ENCODE data around the gene AIM2. TPM values are rescaled to one million over a fixed set of nuclear protein-coding genes. Genes with fewer than 3 reads are reported as not detected.

AIM2 gene
- polyA plus RNA-seq, 1 experiment: not detected

DNA sequence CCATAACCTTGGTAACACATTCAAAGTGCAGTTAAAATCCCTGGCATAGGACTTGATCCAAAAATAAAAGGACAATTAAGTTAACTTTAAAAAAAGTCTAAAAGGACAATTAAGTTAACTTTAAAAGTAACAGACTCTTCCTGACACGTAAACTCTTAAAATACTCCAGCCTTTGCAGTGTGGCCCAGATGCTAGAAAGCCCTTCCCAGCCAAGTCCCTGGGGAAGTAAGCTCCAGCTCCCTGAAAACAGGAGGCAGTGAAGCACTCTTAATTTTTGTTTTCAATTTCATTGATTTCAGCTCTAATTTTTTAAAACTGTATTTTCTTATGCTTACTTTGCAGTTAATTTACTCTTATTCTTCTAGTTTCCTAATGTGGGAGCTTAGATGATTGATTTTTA lies 5.1 kb upstream of the AIM2 start:
- DNase-seq (ENCODE audit: low read depth): no peak
- POLR2A ChIA-PET: no interaction called here
- Histone ChIP-seq H3K4me3 (ENCODE audit: low read depth, low read length) (no peak overlapping the region), H3K36me3 (ENCODE audit: control insufficient read depth, insufficient read depth, low read length) (no peaks in the 10 kb centered on the region), H3K27me3 (ENCODE audit: control insufficient read depth, insufficient read depth, low read length) (peaks cover 10% of the 10 kb centered on the region)
- CTCF ChIA-PET: no interaction called here
- TF ChIP-seq, protein P1, sequence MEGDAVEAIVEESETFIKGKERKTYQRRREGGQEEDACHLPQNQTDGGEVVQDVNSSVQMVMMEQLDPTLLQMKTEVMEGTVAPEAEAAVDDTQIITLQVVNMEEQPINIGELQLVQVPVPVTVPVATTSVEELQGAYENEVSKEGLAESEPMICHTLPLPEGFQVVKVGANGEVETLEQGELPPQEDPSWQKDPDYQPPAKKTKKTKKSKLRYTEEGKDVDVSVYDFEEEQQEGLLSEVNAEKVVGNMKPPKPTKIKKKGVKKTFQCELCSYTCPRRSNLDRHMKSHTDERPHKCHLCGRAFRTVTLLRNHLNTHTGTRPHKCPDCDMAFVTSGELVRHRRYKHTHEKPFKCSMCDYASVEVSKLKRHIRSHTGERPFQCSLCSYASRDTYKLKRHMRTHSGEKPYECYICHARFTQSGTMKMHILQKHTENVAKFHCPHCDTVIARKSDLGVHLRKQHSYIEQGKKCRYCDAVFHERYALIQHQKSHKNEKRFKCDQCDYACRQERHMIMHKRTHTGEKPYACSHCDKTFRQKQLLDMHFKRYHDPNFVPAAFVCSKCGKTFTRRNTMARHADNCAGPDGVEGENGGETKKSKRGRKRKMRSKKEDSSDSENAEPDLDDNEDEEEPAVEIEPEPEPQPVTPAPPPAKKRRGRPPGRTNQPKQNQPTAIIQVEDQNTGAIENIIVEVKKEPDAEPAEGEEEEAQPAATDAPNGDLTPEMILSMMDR (IDR thresholded peaks at IDR 0.05; ENCODE audit: insufficient read depth, low read depth, low read length): no peak

DNA sequence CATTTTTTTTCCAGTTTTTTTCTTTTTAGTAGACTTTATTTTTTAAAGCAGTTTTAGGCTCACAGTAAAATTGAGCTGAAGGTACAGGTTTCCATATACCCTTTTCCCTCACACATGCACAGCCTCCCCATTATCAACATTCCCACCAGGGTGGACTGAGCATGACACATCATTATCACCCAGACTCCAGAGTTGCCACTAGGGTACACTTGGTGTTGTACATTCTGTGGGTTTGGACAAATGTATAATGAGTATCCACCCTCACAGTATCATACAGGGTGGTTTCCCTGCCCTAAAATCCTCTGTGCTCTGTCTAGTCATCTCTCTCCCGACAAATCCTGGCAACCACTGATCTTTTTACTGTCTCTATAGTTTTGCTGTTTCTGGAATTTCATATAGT lies 3.0 kb upstream of the AIM2 start:
- ChIA-PET CTCF (no interaction called here), POLR2A (no interaction called here)
- TF ChIP-seq, protein P1 (IDR thresholded peaks at IDR 0.05; ENCODE audit: insufficient read depth, low read depth, low read length): no peak
- DNase-seq (ENCODE audit: low read depth): no peak
- H3K36me3 ChIP-seq (ENCODE audit: control insufficient read depth, insufficient read depth, low read length): no peaks in the 10 kb centered on the region
- H3K27me3 ChIP-seq (ENCODE audit: control insufficient read depth, insufficient read depth, low read length): peaks cover 10% of the 10 kb centered on the region
- H3K4me3 ChIP-seq (ENCODE audit: low read depth, low read length): no peak overlapping the region

DNA sequence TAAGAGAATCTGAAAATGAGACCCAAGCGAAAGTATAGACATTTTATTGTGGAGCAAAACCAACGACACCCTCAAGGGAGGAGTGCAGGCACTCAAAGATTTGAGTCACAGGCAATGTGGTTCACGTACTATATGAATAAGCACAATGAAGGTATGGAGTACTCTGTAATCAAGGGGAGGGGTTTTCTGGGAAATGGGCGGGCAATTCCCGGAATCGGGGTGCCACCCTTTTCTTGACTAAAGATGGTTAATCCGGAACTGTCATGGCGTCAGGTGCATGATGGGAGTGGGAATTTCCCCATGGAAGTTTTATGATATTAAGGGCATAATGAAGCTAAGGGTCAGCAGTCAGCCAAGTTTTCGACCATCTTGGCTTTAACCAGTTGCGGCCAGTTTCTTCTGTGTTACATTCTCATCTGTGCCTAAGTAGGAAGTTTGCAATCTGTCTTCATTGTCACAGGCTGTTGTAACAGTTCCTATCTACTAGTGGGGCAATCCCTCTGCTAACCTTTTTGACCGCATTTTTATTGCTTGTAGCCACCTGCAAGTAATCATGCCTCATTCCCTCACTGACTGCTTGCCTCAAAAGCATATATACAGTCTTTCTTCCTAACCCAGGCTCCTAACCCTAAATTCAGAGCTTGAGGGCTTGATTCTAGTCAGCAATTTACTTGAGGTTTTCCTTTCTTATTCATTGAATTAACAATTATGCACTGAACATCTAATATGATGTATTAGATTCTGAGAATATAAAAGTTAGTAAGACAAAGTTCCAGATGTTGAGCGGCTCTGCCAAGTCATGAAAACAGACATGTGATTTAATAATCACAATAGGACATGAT lies 775 bp upstream of the AIM2 start:
- CTCF ChIA-PET: interaction anchor here (1.0 to 1.7 kb wide), 4 partner anchors 9 to 874 kb away, joined by 3 to 6 read pairs (median 4); no protein-coding TSS in a partner anchor
- H3K4me3 ChIP-seq (ENCODE audit: low read depth, low read length): no peak overlapping the region
- H3K36me3 ChIP-seq (ENCODE audit: control insufficient read depth, insufficient read depth, low read length): no peaks in the 10 kb centered on the region
- TF ChIP-seq, protein P1 (IDR thresholded peaks at IDR 0.05; ENCODE audit: insufficient read depth, low read depth, low read length): no peak
- POLR2A ChIA-PET: no interaction called here
- no peak for DNase-seq (ENCODE audit: low read depth)
- peaks cover 12% of the 10 kb centered on the region for H3K27me3 ChIP-seq (ENCODE audit: control insufficient read depth, insufficient read depth, low read length)

DNA sequence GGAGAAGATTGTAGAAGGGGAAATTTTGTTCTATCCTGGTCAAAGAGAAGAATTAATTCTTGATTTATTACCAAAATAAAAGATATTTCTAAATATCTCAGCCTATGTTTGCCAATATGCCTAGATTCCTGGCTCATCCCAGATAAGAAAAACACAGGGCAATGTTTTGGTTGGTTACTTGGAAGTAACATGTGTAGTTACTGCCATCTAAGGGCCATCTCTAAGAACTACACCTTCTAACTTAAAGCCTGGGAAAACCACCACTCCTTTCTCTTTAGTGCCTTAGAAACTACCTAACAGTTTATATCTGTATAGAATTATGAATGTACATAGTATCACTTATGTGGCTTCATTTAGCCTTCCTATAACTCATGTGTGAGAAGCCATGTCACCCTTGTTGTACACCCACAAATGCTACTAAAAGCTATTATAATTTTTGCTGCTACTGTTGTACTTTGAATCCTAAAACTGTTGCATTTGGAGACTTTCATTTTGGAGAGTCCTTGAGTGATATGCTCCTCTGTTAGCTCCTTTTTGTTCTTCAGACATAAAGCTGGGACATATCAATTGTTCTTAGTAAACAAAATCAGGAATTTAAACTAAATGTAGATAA lies 4.5 kb downstream of the AIM2 start:
- Histone ChIP-seq H3K27me3 (ENCODE audit: control insufficient read depth, insufficient read depth, low read length) (peaks cover 4% of the 10 kb centered on the region; the same call in 1 of the 2 replicates), H3K4me3 (ENCODE audit: low read depth, low read length) (no peak overlapping the region), H3K36me3 (ENCODE audit: control insufficient read depth, insufficient read depth, low read length) (no peaks in the 10 kb centered on the region)
- POLR2A ChIA-PET: interaction anchor here (0.5 kb wide), 1 partner anchor 62 kb away, joined by 3 read pairs; the partner anchor contains the start of gene IFI16
- TF ChIP-seq, protein P1 (IDR thresholded peaks at IDR 0.05; ENCODE audit: insufficient read depth, low read depth, low read length): peak; percentile 62
- CTCF ChIA-PET: interaction anchor here (0.6 to 3.8 kb wide), 20 partner anchors 10 to 1111 kb away, joined by 3 to 36 read pairs (median 4); partner anchors contain the start of gene IFI16
- DNase-seq (ENCODE audit: low read depth): no peak

DNA sequence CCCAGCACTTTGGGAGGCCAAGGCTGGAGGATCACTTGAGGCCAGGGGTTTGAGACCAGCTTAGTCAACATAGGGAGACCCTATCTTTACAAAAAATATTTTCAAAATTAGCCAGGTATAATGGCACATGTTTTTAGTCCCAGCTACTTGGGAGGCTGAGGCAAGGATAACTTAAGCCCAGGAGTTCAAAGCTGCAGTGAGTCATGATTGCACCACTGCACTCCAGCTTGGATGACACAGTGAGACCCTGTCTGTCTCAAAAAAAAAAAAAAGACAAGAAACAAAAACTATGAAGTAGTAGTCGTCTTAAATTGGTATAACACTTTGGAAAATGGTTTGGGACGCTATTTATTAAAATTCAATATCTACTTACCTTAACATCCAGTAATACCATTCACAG lies 7.7 kb downstream of the AIM2 start:
- TF ChIP-seq, protein P1 (IDR thresholded peaks at IDR 0.05; ENCODE audit: insufficient read depth, low read depth, low read length): no peak
- H3K27me3 ChIP-seq (ENCODE audit: control insufficient read depth, insufficient read depth, low read length): peaks cover 4% of the 10 kb centered on the region; the same call in 1 of the 2 replicates
- no peak overlapping the region for H3K4me3 ChIP-seq (ENCODE audit: low read depth, low read length)
- ChIA-PET POLR2A (interaction anchor here (0.6 kb wide), 1 partner anchor 38 kb away, joined by 3 read pairs; no protein-coding TSS in a partner anchor), CTCF (interaction anchor here (1.1 to 2.0 kb wide), 2 partner anchors 71 to 865 kb away, joined by 3 to 9 read pairs; no protein-coding TSS in a partner anchor)
- no peak for DNase-seq (ENCODE audit: low read depth)
- no peaks in the 10 kb centered on the region for H3K36me3 ChIP-seq (ENCODE audit: control insufficient read depth, insufficient read depth, low read length)

All from BJ (cell line).